ENCODE measurements around the gene ALG14.

Gene ALG14

DNA sequence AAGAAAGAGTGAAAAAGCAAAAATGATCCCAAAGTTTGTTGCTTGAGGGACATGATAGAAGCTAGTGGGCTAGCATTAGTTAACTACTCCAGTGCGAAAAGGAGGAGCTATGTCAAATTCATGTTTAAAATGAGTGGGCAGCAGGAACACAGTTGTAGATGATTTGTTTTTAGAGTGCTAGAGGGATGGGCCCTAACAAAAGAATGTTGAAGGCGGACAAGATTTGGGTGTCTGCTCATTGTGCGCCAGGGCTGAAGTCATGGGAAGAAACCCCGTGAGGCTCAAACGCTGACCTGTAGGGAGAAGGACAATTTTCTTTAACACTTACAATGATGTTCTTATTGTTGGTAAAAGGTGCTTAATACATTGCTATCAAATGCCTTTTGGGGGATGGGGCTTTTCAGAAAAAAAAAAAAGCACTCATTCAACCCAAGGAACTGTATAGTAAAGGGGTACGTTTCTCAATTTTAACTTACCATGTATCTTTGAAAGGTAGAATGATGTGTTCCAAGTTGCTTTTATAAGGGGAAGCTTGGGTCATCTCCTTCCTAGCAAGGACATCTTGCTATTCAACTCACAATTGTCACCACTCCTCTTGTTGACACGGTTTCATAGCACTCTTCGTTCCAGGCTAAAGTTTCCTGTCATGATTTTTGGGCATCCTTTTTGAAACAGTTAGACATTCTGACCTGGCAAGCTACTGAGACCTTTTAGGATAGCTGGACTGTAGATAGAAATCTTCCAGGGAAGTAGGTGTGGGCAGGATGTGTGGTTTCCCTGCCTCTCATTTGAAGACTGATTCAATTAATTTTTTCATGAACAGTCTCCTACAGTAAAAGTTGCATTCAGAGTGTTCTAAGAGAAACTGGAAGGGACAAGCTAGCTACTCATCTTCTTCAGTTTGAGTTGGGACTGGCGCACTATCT is 92.8 kb downstream of the ALG14 start:
- Histone ChIP-seq H3K9me3 (ENCODE audit: insufficient read depth, low read length) (no peaks in the 10 kb centered on the region), H3K79me2 (ENCODE audit: low read length) (no peaks in the 10 kb centered on the region), H2AFZ (ENCODE audit: low read depth, low read length) (no peak overlapping the region), H3K4me1 (ENCODE audit: low read length) (0 out of 2 replicates have a peak, but pooled peaks cover 2% of the 10 kb centered on the region), H3K4me2 (ENCODE audit: low read length) (no peak overlapping the region), H4K20me1 (ENCODE audit: insufficient read depth, low read length) (no peaks in the 10 kb centered on the region), H3K27ac (ENCODE audit: low read length) (no peak overlapping the region), H3K36me3 (replicated peaks; ENCODE audit: low read depth, low read length) (no peaks in the 10 kb centered on the region), H3K4me3 (ENCODE audit: low read length) (no peak overlapping the region), H3K27me3 (ENCODE audit: low read depth, low read length) (no peaks in the 10 kb centered on the region), H3K9ac (ENCODE audit: low read length) (no peak overlapping the region)
- TF ChIP-seq EZH2phosphoT487 (IDR thresholded peaks at IDR 0.05; ENCODE audit: low read depth), result no peak
- TF ChIP-seq, protein P1, sequence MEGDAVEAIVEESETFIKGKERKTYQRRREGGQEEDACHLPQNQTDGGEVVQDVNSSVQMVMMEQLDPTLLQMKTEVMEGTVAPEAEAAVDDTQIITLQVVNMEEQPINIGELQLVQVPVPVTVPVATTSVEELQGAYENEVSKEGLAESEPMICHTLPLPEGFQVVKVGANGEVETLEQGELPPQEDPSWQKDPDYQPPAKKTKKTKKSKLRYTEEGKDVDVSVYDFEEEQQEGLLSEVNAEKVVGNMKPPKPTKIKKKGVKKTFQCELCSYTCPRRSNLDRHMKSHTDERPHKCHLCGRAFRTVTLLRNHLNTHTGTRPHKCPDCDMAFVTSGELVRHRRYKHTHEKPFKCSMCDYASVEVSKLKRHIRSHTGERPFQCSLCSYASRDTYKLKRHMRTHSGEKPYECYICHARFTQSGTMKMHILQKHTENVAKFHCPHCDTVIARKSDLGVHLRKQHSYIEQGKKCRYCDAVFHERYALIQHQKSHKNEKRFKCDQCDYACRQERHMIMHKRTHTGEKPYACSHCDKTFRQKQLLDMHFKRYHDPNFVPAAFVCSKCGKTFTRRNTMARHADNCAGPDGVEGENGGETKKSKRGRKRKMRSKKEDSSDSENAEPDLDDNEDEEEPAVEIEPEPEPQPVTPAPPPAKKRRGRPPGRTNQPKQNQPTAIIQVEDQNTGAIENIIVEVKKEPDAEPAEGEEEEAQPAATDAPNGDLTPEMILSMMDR (IDR thresholded peaks at IDR 0.05; ENCODE audit: low read depth, low read length), result no peak

DNA sequence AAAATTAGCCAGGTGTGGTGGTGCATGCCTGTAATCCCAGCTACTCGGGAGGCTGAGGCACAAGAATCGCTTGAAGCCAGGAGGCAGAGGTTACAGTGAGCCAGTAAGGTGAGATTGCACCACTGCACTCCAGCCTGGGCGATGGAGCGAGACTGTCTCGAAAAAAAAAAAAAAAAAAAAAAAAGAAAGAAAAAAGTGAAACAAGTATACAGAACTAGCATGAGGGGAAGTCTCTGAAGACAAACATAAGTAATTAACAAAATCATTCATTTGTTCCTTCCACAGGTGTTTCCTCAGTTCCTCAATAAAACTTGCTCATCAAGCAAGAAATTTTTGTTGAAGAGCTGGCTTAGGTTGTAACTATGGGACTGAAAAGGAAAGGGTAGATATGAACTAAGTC is 93.6 kb downstream of the ALG14 start:
- Histone ChIP-seq H2AFZ (ENCODE audit: low read depth, low read length) (no peak overlapping the region), H3K9ac (ENCODE audit: low read length) (no peak overlapping the region), H3K4me3 (ENCODE audit: low read length) (no peak overlapping the region), H3K36me3 (replicated peaks; ENCODE audit: low read depth, low read length) (no peaks in the 10 kb centered on the region), H3K27me3 (ENCODE audit: low read depth, low read length) (no peaks in the 10 kb centered on the region), H4K20me1 (ENCODE audit: insufficient read depth, low read length) (no peaks in the 10 kb centered on the region), H3K79me2 (ENCODE audit: low read length) (no peaks in the 10 kb centered on the region), H3K9me3 (ENCODE audit: insufficient read depth, low read length) (no peaks in the 10 kb centered on the region), H3K4me2 (ENCODE audit: low read length) (no peak overlapping the region), H3K27ac (ENCODE audit: low read length) (no peak overlapping the region), H3K4me1 (ENCODE audit: low read length) (0 out of 2 replicates have a peak, but pooled peaks cover 2% of the 10 kb centered on the region)
- TF ChIP-seq EZH2phosphoT487 (IDR thresholded peaks at IDR 0.05; ENCODE audit: low read depth), result no peak
- TF ChIP-seq, protein P1 (IDR thresholded peaks at IDR 0.05; ENCODE audit: low read depth, low read length), result no peak

- H3K9ac ChIP-seq (ENCODE audit: low read length), result no peak overlapping the region
- H3K79me2 ChIP-seq (ENCODE audit: low read length), result no peaks in the 10 kb centered on the region
- H3K4me1 ChIP-seq (ENCODE audit: low read length), result 0 out of 2 replicates have a peak, but pooled peaks cover 2% of the 10 kb centered on the region
- no peak overlapping the region for H3K4me3 ChIP-seq (ENCODE audit: low read length)
- no peak overlapping the region for H3K4me2 ChIP-seq (ENCODE audit: low read length)
- TF ChIP-seq, protein P1 (IDR thresholded peaks at IDR 0.05; ENCODE audit: low read depth, low read length), result no peak
- TF ChIP-seq EZH2phosphoT487 (IDR thresholded peaks at IDR 0.05; ENCODE audit: low read depth), result no peak
- no peaks in the 10 kb centered on the region for H3K9me3 ChIP-seq (ENCODE audit: insufficient read depth, low read length)
- H4K20me1 ChIP-seq (ENCODE audit: insufficient read depth, low read length), result no peaks in the 10 kb centered on the region
- no peak overlapping the region for H3K27ac ChIP-seq (ENCODE audit: low read length)
- H2AFZ ChIP-seq (ENCODE audit: low read depth, low read length), result no peak overlapping the region
- no peaks in the 10 kb centered on the region for H3K36me3 ChIP-seq (replicated peaks; ENCODE audit: low read depth, low read length)
- no peaks in the 10 kb centered on the region for H3K27me3 ChIP-seq (ENCODE audit: low read depth, low read length)
Observed at GRCh38 chr1:94978401-94978800, 94.3 kb downstream of the ALG14 start.

GRCh38 chr1:94976971-94977548 is 95.7 kb downstream of the ALG14 start:
- Histone ChIP-seq H3K79me2 (ENCODE audit: low read length) (no peaks in the 10 kb centered on the region), H3K4me1 (ENCODE audit: low read length) (0 out of 2 replicates have a peak, but pooled peaks cover 2% of the 10 kb centered on the region), H3K9me3 (ENCODE audit: insufficient read depth, low read length) (no peaks in the 10 kb centered on the region), H4K20me1 (ENCODE audit: insufficient read depth, low read length) (no peaks in the 10 kb centered on the region), H3K27me3 (ENCODE audit: low read depth, low read length) (no peaks in the 10 kb centered on the region), H3K4me3 (ENCODE audit: low read length) (no peak overlapping the region), H3K27ac (ENCODE audit: low read length) (no peak overlapping the region), H3K9ac (ENCODE audit: low read length) (no peak overlapping the region), H3K36me3 (replicated peaks; ENCODE audit: low read depth, low read length) (no peaks in the 10 kb centered on the region), H3K4me2 (ENCODE audit: low read length) (no peak overlapping the region), H2AFZ (ENCODE audit: low read depth, low read length) (no peak overlapping the region)
- TF ChIP-seq EZH2phosphoT487 (IDR thresholded peaks at IDR 0.05; ENCODE audit: low read depth), result no peak
- TF ChIP-seq, protein P1 (IDR thresholded peaks at IDR 0.05; ENCODE audit: low read depth, low read length), result no peak
